NCI-H460 (cell line): ENCODE results near the gene FXYD3. TPM values are rescaled to one million over a fixed set of nuclear protein-coding genes. Genes with fewer than 3 reads are reported as not detected.

Source experiments
- DNase-seq: peaks from one replicate; pipeline ENCODE4 v3.0.0-alpha.2; 2016; ENCODE audit warnings: low read depth; ENCODE audit errors: extremely low read depth
- total RNA-seq: library from RNA; depleted of rRNA; stranded (reverse); fragments of >200 nt; shearing (Covaris generic); gene quantifications from 2 replicates; pipeline ENCODE4 v1.2.3, GENCODE V29; 2014

The FXYD3 gene
- total RNA-seq, 1 experiment from 2014 or later: not detected

- no peak for DNase-seq
These were observed 41.0 kb downstream of the FXYD3 start for GRCh38 chr19:35156673-35157014.

- no peak for DNase-seq
These were observed 41.8 kb downstream of the FXYD3 start for GRCh38 chr19:35157431-35157830.

- DNase-seq: no peak
These were observed 44.0 kb downstream of the FXYD3 start for GRCh38 chr19:35159606-35160005.

- no peak for DNase-seq
These were observed 45.2 kb downstream of the FXYD3 start for GRCh38 chr19:35160629-35161433.

- no peak for DNase-seq
These were observed 45.8 kb downstream of the FXYD3 start for GRCh38 chr19:35161434-35161743.

GRCh38 chr19:35162471-35163326 lies 47.1 kb downstream of the FXYD3 start:
- DNase-seq: no peak

GRCh38 chr19:35164418-35164817 lies 48.8 kb downstream of the FXYD3 start:
- DNase-seq: no peak

GRCh38 chr19:35165200-35166058 lies 49.8 kb downstream of the FXYD3 start:
- DNase-seq: no peak

- DNase-seq: no peak
These were observed 50.8 kb downstream of the FXYD3 start for GRCh38 chr19:35166100-35167063.

- DNase-seq: no peak
These were observed 51.9 kb downstream of the FXYD3 start for GRCh38 chr19:35167251-35168119.

- DNase-seq: no peak
These were observed 52.6 kb downstream of the FXYD3 start for GRCh38 chr19:35168196-35168595.

GRCh38 chr19:35169221-35169995 lies 53.8 kb downstream of the FXYD3 start:
- no peak for DNase-seq

GRCh38 chr19:35170359-35171061 lies 54.9 kb downstream of the FXYD3 start:
- DNase-seq: no peak

- no peak for DNase-seq
These were observed 56.1 kb downstream of the FXYD3 start for GRCh38 chr19:35171730-35172129.
